Upper lobe of left lung (tissue), 4 donors: ENCODE data around the gene CDH13.

Experiments
- POLR2A ChIP-seq, 4 donors: fragments of 450-650 bp; IDR thresholded peaks; one replicate each; pipeline ENCODE4 v1.5.1; 2016 to 2017; ENCODE audit warnings: antibody characterized with exemption in 4 of 4, mild to moderate bottlenecking in 2 of 4
- TF ChIP-seq, protein P1 (sequence below), 6 experiments: fragments of 450-650 bp in 4 of 6; fragments of 200-600 bp in 2 of 6; sonication (generic) in 2 of 6; IDR thresholded peaks; one replicate each; pipeline ENCODE4 v1.5.1; 2016 to 2019; ENCODE audit warnings: antibody characterized with exemption in 6 of 6

GRCh38 chr16:82993926-82994325 lies 367.2 kb downstream of the CDH13 start:
- TF ChIP-seq, protein P1, sequence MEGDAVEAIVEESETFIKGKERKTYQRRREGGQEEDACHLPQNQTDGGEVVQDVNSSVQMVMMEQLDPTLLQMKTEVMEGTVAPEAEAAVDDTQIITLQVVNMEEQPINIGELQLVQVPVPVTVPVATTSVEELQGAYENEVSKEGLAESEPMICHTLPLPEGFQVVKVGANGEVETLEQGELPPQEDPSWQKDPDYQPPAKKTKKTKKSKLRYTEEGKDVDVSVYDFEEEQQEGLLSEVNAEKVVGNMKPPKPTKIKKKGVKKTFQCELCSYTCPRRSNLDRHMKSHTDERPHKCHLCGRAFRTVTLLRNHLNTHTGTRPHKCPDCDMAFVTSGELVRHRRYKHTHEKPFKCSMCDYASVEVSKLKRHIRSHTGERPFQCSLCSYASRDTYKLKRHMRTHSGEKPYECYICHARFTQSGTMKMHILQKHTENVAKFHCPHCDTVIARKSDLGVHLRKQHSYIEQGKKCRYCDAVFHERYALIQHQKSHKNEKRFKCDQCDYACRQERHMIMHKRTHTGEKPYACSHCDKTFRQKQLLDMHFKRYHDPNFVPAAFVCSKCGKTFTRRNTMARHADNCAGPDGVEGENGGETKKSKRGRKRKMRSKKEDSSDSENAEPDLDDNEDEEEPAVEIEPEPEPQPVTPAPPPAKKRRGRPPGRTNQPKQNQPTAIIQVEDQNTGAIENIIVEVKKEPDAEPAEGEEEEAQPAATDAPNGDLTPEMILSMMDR (IDR thresholded peaks at IDR 0.05) = no peak
- TF ChIP-seq POLR2A (IDR thresholded peaks at IDR 0.05) = no peak
